Endothelial cell of umbilical vein (primary cell): ENCODE results near the gene STYK1. TPM values are rescaled to one million over a fixed set of nuclear protein-coding genes. Genes with fewer than 3 reads are reported as not detected.

Experiments
- BruUV-seq: library from RNA; stranded (reverse); fragments of 400-500 nt; replicated peaks from 2 replicates; lab custom pipeline; 2021; lab: Mats Ljungman, UMichigan
- CTCF ChIA-PET: fragments of 300-600, 350-600 bp; sonication (Branson Sonifier 250); formaldehyde crosslinking; loops from one replicate; lab custom pipeline; 2021; ENCODE audit warnings: antibody characterized with exemption, inconsistent platforms; lab: Charles Lee
- POLR2A ChIA-PET: fragments of 300-600, 350-600 bp; sonication (Branson Sonifier 250); formaldehyde crosslinking; loops from one replicate; lab custom pipeline; 2021; ENCODE audit warnings: antibody characterized with exemption, inconsistent platforms; lab: Charles Lee
- DNase-seq: peaks from one replicate; pipeline ENCODE4 v3.0.0-alpha.2; 2011; ENCODE audit warnings: low read depth, low spot score
- FAIRE-seq: peaks from 2 replicates; lab custom pipeline; 2011; peaks lifted over from hg19 to GRCh38; lab: Jason Lieb, UNC
- H2AFZ ChIP-seq: 2 replicates; pipeline ENCODE4 v1.6.0; 2012; ENCODE audit warnings: low read depth, low read length, control low read depth, inconsistent platforms
- H3K27ac ChIP-seq: 2 replicates; pipeline ENCODE4 v1.5.1; 2011; ENCODE audit warnings: low read depth, mild to moderate bottlenecking, control low read depth, low read length, moderate library complexity; ENCODE audit not compliant: insufficient read depth
- H3K27me3 ChIP-seq, 2 experiments: 2 replicates each; pipeline versions ENCODE4 v1.6.0 to v1.6.1; 2011; ENCODE audit warnings: low read length in 2 of 2, mixed read lengths in 1 of 2; ENCODE audit not compliant: control insufficient read depth in 2 of 2, insufficient read depth in 2 of 2
- H3K36me3 ChIP-seq, 2 experiments: 2 replicates in 1 of 2; 3 replicates in 1 of 2; pipeline ENCODE4 v1.5.1; 2011; ENCODE audit warnings: low read length in 2 of 2, mild to moderate bottlenecking in 1 of 2, moderate library complexity in 1 of 2; ENCODE audit not compliant: control insufficient read depth in 2 of 2, insufficient read depth in 2 of 2; ENCODE audit errors: extremely low read depth in 1 of 2
- H3K4me1 ChIP-seq: 3 replicates; pipeline ENCODE4 v1.5.1; 2011; ENCODE audit warnings: mild to moderate bottlenecking, low read length; ENCODE audit not compliant: control insufficient read depth, insufficient read depth; ENCODE audit errors: extremely low read depth
- H3K4me2 ChIP-seq: 2 replicates; pipeline ENCODE4 v1.6.1; 2011; ENCODE audit warnings: low read length, control low read depth, mixed read lengths; ENCODE audit not compliant: insufficient read depth
- H3K4me3 ChIP-seq, 3 experiments: fragments of 200-600 bp in 1 of 3; sonication (generic), shearing (Covaris generic) in 1 of 3; replicated peaks in 1 of 3; 2 replicates each; pipeline ENCODE4 v1.5.1; 2011 to 2016; ENCODE audit warnings: control low read depth in 3 of 3, low read length in 3 of 3, mild to moderate bottlenecking in 2 of 3, inconsistent platforms in 1 of 3, low read depth in 1 of 3, moderate library complexity in 1 of 3; ENCODE audit not compliant: insufficient read depth in 1 of 3
- H3K79me2 ChIP-seq: 2 replicates; pipeline ENCODE4 v1.6.0; 2012; ENCODE audit warnings: low read length, inconsistent platforms; ENCODE audit not compliant: control insufficient read depth, insufficient read depth
- H3K9ac ChIP-seq: replicated peaks from 2 replicates; pipeline ENCODE3; 2011; ENCODE audit warnings: low read length, control low read depth; ENCODE audit not compliant: insufficient read depth; ENCODE audit errors: extremely low read depth
- H3K9me1 ChIP-seq: replicated peaks from 3 replicates; pipeline ENCODE4 v1.6.0; 2011; ENCODE audit warnings: mild to moderate bottlenecking, low read length; ENCODE audit not compliant: control insufficient read depth, insufficient read depth; ENCODE audit errors: extremely low read depth
- H3K9me3 ChIP-seq: replicated peaks from 2 replicates; pipeline ENCODE4 v1.5.1; 2012; ENCODE audit warnings: low read length, inconsistent platforms; ENCODE audit not compliant: control insufficient read depth, insufficient read depth
- H4K20me1 ChIP-seq: replicated peaks from 2 replicates; pipeline ENCODE3; 2011; ENCODE audit warnings: mild to moderate bottlenecking, low read length; ENCODE audit not compliant: control insufficient read depth, insufficient read depth; ENCODE audit errors: extremely low read depth
- CTCF ChIP-seq, 2 donors: IDR thresholded peaks; 1 replicate in 1 of 2; 2 replicates in 1 of 2; pipeline ENCODE4 v1.5.1; 2011; ENCODE audit warnings: low read length in 2 of 2, mild to moderate bottlenecking in 2 of 2, moderate library complexity in 2 of 2, control low read depth in 1 of 2, inconsistent platforms in 1 of 2, low read depth in 1 of 2; ENCODE audit not compliant: insufficient read depth in 1 of 2; ENCODE audit errors: extremely low read depth in 1 of 2
- EZH2 ChIP-seq: IDR thresholded peaks from 2 replicates; pipeline ENCODE4 v1.6.1; 2012; ENCODE audit warnings: borderline replicate concordance, low read depth, mild to moderate bottlenecking, moderate library complexity, low read length, inconsistent platforms; ENCODE audit not compliant: severe bottlenecking
- GATA2 ChIP-seq: IDR thresholded peaks from 2 replicates; pipeline ENCODE4 v1.7.0; 2011; ENCODE audit warnings: low read depth, mild to moderate bottlenecking, moderate library complexity, mixed read lengths, low read length; ENCODE audit not compliant: insufficient read length, insufficient read depth
- JUN ChIP-seq: IDR thresholded peaks from 2 replicates; pipeline ENCODE4 v1.6.1; 2011; ENCODE audit warnings: borderline replicate concordance, low read depth; ENCODE audit not compliant: insufficient read length, insufficient read depth
- MYC ChIP-seq: IDR thresholded peaks from one replicate; pipeline ENCODE4 v1.6.1; 2011; ENCODE audit warnings: mild to moderate bottlenecking, low read depth, low read length
- POLR2A ChIP-seq: IDR thresholded peaks from 2 replicates; pipeline ENCODE4 v1.6.1; 2012; ENCODE audit warnings: low read depth, mild to moderate bottlenecking, control low read depth, low read length
- POLR2AphosphoS5 ChIP-seq: IDR thresholded peaks from 2 replicates; pipeline ENCODE4 v1.6.1; 2012; ENCODE audit warnings: low read depth, mild to moderate bottlenecking, control low read depth, low read length, moderate library complexity; ENCODE audit not compliant: insufficient read depth
- dilution Hi-C: fragments of 300-500 bp; cut with MboI; formaldehyde crosslinking; loops from one replicate; pipeline ENCODE4 v1.15.0; 2019; ENCODE audit warnings: low sequenced_read_pairs; ENCODE audit not compliant: extremely low pct_ligation_motif_present
- intact Hi-C: fragments of 100-400 bp; cut with micrococcal nuclease; formaldehyde crosslinking; loops from one replicate; pipeline ENCODE4 v1.10.0; 2022
- polyA plus RNA-seq, 4 experiments: library from polyadenylated mRNA; depleted of rRNA in 3 of 4; stranded (reverse) in 3 of 4; unstranded in 1 of 4; fragments of >200 nt; gene quantifications; 2 replicates each; pipeline versions ENCODE4 v1.2.1 to v1.2.3, GENCODE V29; 2011 to 2012; ENCODE audit warnings: missing spikeins in 1 of 4
- total RNA-seq: library from RNA; stranded (reverse); gene quantifications from 2 replicates; pipeline ENCODE4 v1.2.3, GENCODE V29; 2021

Gene STYK1
- total and polyA plus RNA-seq, 2 donors (not counting 3 experiments of a cell fraction or from before 2014, with no cell fraction given): 7.7 to 15.2 TPM

- Histone ChIP-seq H3K27me3 (no peaks in the 10 kb centered on the region), H3K4me2 (peak within 1 kb of the TSS; percentile 98), H3K9ac (peak within 1 kb of the TSS; percentile 99), H3K27ac (peak within 1 kb of the TSS; percentile 98), H3K79me2 (peaks cover 58% of the 10 kb centered on the region), H4K20me1 (peaks cover 4% of the 10 kb centered on the region), H3K4me1 (peaks cover 44% of the 10 kb centered on the region), H2AFZ (peak within 1 kb of the TSS; percentile 55), H3K9me1 (no peaks in the 10 kb centered on the region), H3K4me3 (peak within 1 kb of the TSS; percentile 87 to 92 (median 88)), H3K36me3 (no peaks in the 10 kb centered on the region), H3K9me3 (no peaks in the 10 kb centered on the region)
- peak; percentile 84 for DNase-seq
- no TSS peak for BruUV-seq
- intact Hi-C loops: loop anchor here (1.0 to 5.0 kb wide), 5 partner anchors 27 to 511 kb away; partner anchors contain the start of genes GABARAPL1, MAGOHB and SMIM10L1
- POLR2A ChIA-PET: no interaction called here
- TF ChIP-seq POLR2A (peak; percentile 53), MYC (no peak), CTCF (IDR thresholded peaks at IDR 0.05; ENCODE audit: extremely low read depth in 1 of 2, insufficient read depth in 1 of 2, low read depth in 1 of 2, low read length in 2 of 2) (no peak), GATA2 (no peak), JUN (no peak), POLR2AphosphoS5 (peak; percentile 72), EZH2 (no peak)
- FAIRE-seq: peak; percentile 18
- dilution Hi-C loops: no loop called here
- CTCF ChIA-PET: interaction anchor here (1.3 to 3.4 kb wide), 3 partner anchors 27 to 487 kb away, joined by 4 to 30 read pairs (median 4); no protein-coding TSS in a partner anchor
Observed at GRCh38 chr12:10722905-10723746, 49.3 kb upstream of the STYK1 start, which contains the start of gene YBX3. Gene YBX3 (minus strand): TSS chr12:10723323. CDS start chr12:10723111, 212 bp downstream.
